Neutrophil (primary cell): ENCODE results near the gene ADCY2.

Experiments
- H3K27ac ChIP-seq: fragments of 200-600 bp; sonication (generic); 2 replicates; pipeline ENCODE4 v1.5.1; 2016; ENCODE audit warnings: mild to moderate bottlenecking, moderate library complexity
- H3K27me3 ChIP-seq: fragments of 200-600 bp; sonication (generic); 2 replicates; pipeline ENCODE4 v1.6.0; 2016; ENCODE audit warnings: mild to moderate bottlenecking
- H3K36me3 ChIP-seq: fragments of 200-600 bp; sonication (generic); 2 replicates; pipeline ENCODE4 v1.5.1; 2017
- H3K4me1 ChIP-seq, 2 experiments: fragments of 200-600 bp in 1 of 2; sonication (generic) in 1 of 2; 1 replicate in 1 of 2; 2 replicates in 1 of 2; pipeline versions ENCODE4 v1.5.1 to v1.6.1; 2013 to 2016; ENCODE audit warnings: low read depth in 1 of 2, low read length in 1 of 2, mild to moderate bottlenecking in 1 of 2, moderate library complexity in 1 of 2; ENCODE audit not compliant: control insufficient read depth in 1 of 2, insufficient read depth in 1 of 2
- H3K4me3 ChIP-seq, 2 experiments: fragments of 200-600 bp in 1 of 2; sonication (generic) in 1 of 2; 1 replicate in 1 of 2; 2 replicates in 1 of 2; pipeline ENCODE4 v1.5.1; 2013 to 2016; ENCODE audit warnings: low read depth in 1 of 2, low read length in 1 of 2, mild to moderate bottlenecking in 1 of 2, moderate library complexity in 1 of 2
- H3K9me3 ChIP-seq: fragments of 200-600 bp; sonication (generic); 2 replicates; pipeline ENCODE4 v1.5.1; 2016
- CTCF ChIP-seq: fragments of 200-600 bp; sonication (generic); IDR thresholded peaks from 2 replicates; pipeline ENCODE4 v1.5.1; 2016; ENCODE audit warnings: antibody characterized with exemption

ADCY2 gene

GRCh38 chr5:7794311-7794710, 398.4 kb downstream of the ADCY2 start:
- no peak overlapping the region for H3K27ac ChIP-seq
- H3K36me3 ChIP-seq = no peaks in the 10 kb centered on the region
- TF ChIP-seq CTCF = no peak
- peaks cover 6% of the 10 kb centered on the region for H3K27me3 ChIP-seq
- H3K9me3 ChIP-seq = no peaks in the 10 kb centered on the region
- H3K4me1 ChIP-seq = no peaks in the 10 kb centered on the region
- H3K4me3 ChIP-seq = no peak overlapping the region

GRCh38 chr5:7794823-7795222, 398.9 kb downstream of the ADCY2 start:
- no peaks in the 10 kb centered on the region for H3K4me1 ChIP-seq
- H3K27ac ChIP-seq = no peak overlapping the region
- no peak overlapping the region for H3K4me3 ChIP-seq
- TF ChIP-seq CTCF = no peak
- H3K27me3 ChIP-seq = peaks cover 6% of the 10 kb centered on the region
- no peaks in the 10 kb centered on the region for H3K9me3 ChIP-seq
- H3K36me3 ChIP-seq = no peaks in the 10 kb centered on the region

GRCh38 chr5:7795306-7795705, 399.4 kb downstream of the ADCY2 start:
- peaks cover 2% of the 10 kb centered on the region for H3K27me3 ChIP-seq
- no peak overlapping the region for H3K27ac ChIP-seq
- H3K4me1 ChIP-seq = no peaks in the 10 kb centered on the region
- H3K4me3 ChIP-seq = no peak overlapping the region
- no peaks in the 10 kb centered on the region for H3K9me3 ChIP-seq
- no peaks in the 10 kb centered on the region for H3K36me3 ChIP-seq
- no peak for TF ChIP-seq CTCF

- TF ChIP-seq CTCF = no peak
- Histone ChIP-seq H3K27ac (no peak overlapping the region), H3K4me3 (no peak overlapping the region)
Measured at GRCh38 chr5:7801891-7802614, 406.1 kb downstream of the ADCY2 start.

GRCh38 chr5:7802855-7803254, 406.9 kb downstream of the ADCY2 start:
- peaks cover 3 to 6% of the 10 kb centered on the region in 2 experiments for H3K4me1 ChIP-seq
- TF ChIP-seq CTCF = no peak
- no peak overlapping the region for H3K4me3 ChIP-seq
- H3K27ac ChIP-seq = no peak overlapping the region
- H3K36me3 ChIP-seq = no peaks in the 10 kb centered on the region
- no peaks in the 10 kb centered on the region for H3K9me3 ChIP-seq
- H3K27me3 ChIP-seq = no peaks in the 10 kb centered on the region

More at GRCh38 chr5:7801891-7802614, 406.1 kb downstream of the ADCY2 start:
- Histone ChIP-seq H3K36me3 (no peaks in the 10 kb centered on the region), H3K9me3 (no peaks in the 10 kb centered on the region), H3K27me3 (no peaks in the 10 kb centered on the region), H3K4me1 (peaks cover 3 to 6% of the 10 kb centered on the region in 2 experiments)
